ENCODE data around the gene FGFR1OP2. TPM values are rescaled to one million over a fixed set of nuclear protein-coding genes. Genes with fewer than 3 reads are reported as not detected.
"Not testable (repeated sequence)": the region's sequence is repeated elsewhere in the genome, so short reads cannot be mapped to it uniquely, and the experiment has no call there.

FGFR1OP2 gene
- total and polyA plus RNA-seq, 3 donors from 2014 or later, result 30.5 to 103 (median 102) TPM

- intact Hi-C loops (cut with DNase I; ENCODE audit: low total_unique reads), result no loop called here
- Histone ChIP-seq H3K36me3 (ENCODE audit: low read depth, missing control alignments) (no peaks in the 10 kb centered on the region), H3K27ac (no peak overlapping the region), H3K9me3 (no peaks in the 10 kb centered on the region), H3K27me3 (no peaks in the 10 kb centered on the region), H3K4me1 (no peaks in the 10 kb centered on the region), H3K4me3 (no peak overlapping the region)
- TF ChIP-seq POLR2A (IDR thresholded peaks at IDR 0.05), result no peak
- TF ChIP-seq, protein P1, sequence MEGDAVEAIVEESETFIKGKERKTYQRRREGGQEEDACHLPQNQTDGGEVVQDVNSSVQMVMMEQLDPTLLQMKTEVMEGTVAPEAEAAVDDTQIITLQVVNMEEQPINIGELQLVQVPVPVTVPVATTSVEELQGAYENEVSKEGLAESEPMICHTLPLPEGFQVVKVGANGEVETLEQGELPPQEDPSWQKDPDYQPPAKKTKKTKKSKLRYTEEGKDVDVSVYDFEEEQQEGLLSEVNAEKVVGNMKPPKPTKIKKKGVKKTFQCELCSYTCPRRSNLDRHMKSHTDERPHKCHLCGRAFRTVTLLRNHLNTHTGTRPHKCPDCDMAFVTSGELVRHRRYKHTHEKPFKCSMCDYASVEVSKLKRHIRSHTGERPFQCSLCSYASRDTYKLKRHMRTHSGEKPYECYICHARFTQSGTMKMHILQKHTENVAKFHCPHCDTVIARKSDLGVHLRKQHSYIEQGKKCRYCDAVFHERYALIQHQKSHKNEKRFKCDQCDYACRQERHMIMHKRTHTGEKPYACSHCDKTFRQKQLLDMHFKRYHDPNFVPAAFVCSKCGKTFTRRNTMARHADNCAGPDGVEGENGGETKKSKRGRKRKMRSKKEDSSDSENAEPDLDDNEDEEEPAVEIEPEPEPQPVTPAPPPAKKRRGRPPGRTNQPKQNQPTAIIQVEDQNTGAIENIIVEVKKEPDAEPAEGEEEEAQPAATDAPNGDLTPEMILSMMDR (IDR thresholded peaks at IDR 0.05), result no peak
- 96 to 98% methylated on average over 2 of the region's 2 CpGs for WGBS, 2 donors
- DNase-seq, result no peak
Observed at GRCh38 chr12:26896913-26897312, 41.4 kb upstream of the FGFR1OP2 start.

GRCh38 chr12:26903396-26903795 is 34.9 kb upstream of the FGFR1OP2 start:
- H3K27me3 ChIP-seq; H3K9me3 ChIP-seq; DNase-seq; H3K4me3 ChIP-seq; H3K4me1 ChIP-seq; intact Hi-C loops (cut with DNase I; ENCODE audit: low total_unique reads); H3K27ac ChIP-seq; H3K36me3 ChIP-seq (ENCODE audit: low read depth, missing control alignments): not testable (repeated sequence)
- 63 to 67% methylated on average over 3 of the region's 3 CpGs for WGBS, 2 donors

DNA sequence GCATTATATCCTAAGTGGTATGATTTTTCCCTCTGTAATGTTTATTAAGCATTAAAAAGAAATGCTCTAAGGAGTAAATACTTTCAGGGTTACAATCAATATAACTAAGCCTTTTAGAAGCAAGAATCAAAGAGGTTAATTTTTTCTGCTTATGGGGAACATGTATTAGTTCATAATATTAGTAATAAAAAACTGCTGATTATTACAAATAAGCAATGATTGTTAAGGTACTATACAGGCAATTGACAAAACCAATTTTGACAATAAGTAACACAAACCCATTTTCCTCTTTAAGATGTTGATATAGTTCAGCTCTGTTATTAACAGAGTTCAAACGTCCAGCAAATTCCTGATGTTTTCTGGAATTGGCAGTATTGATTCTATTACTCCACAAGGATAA is 32.2 kb upstream of the FGFR1OP2 start:
- intact Hi-C loops (cut with DNase I; ENCODE audit: low total_unique reads), result no loop called here
- no peaks in the 10 kb centered on the region for H3K9me3 ChIP-seq
- 58 to 77% methylated on average over 1 of the region's 1 CpG for WGBS, 2 donors
- no peak overlapping the region for H3K4me3 ChIP-seq
- H3K27me3 ChIP-seq, result no peaks in the 10 kb centered on the region
- DNase-seq, result no peak
- TF ChIP-seq POLR2A (IDR thresholded peaks at IDR 0.05), result no peak
- TF ChIP-seq, protein P1 (IDR thresholded peaks at IDR 0.05), result no peak
- H3K27ac ChIP-seq, result no peak overlapping the region
- H3K36me3 ChIP-seq (ENCODE audit: low read depth, missing control alignments), result no peaks in the 10 kb centered on the region
- no peaks in the 10 kb centered on the region for H3K4me1 ChIP-seq

- Histone ChIP-seq H3K4me3 (no peak overlapping the region), H3K4me1 (no peaks in the 10 kb centered on the region), H3K27ac (no peak overlapping the region), H3K27me3 (no peaks in the 10 kb centered on the region), H3K36me3 (ENCODE audit: low read depth, missing control alignments) (no peaks in the 10 kb centered on the region), H3K9me3 (no peaks in the 10 kb centered on the region)
- intact Hi-C loops (cut with DNase I; ENCODE audit: low total_unique reads), result no loop called here
- 42 to 63% methylated on average over 1 of the region's 1 CpG for WGBS, 2 donors
- no peak for DNase-seq
- TF ChIP-seq, protein P1 (IDR thresholded peaks at IDR 0.05), result no peak
- no peak for TF ChIP-seq POLR2A (IDR thresholded peaks at IDR 0.05)
Observed at GRCh38 chr12:26906704-26907103, 31.6 kb upstream of the FGFR1OP2 start.

- H3K27me3 ChIP-seq, result no peaks in the 10 kb centered on the region
- TF ChIP-seq POLR2A (IDR thresholded peaks at IDR 0.05), result no peak
- TF ChIP-seq, protein P1 (IDR thresholded peaks at IDR 0.05), result no peak
- H3K9me3 ChIP-seq, result no peaks in the 10 kb centered on the region
- WGBS, 2 donors, result 82 to 83% methylated on average over 5 of the region's 5 CpGs
- intact Hi-C loops (cut with DNase I; ENCODE audit: low total_unique reads), result no loop called here
- H3K27ac ChIP-seq, result no peak overlapping the region
- no peak for DNase-seq
- no peak overlapping the region for H3K4me3 ChIP-seq
- no peaks in the 10 kb centered on the region for H3K4me1 ChIP-seq
- no peaks in the 10 kb centered on the region for H3K36me3 ChIP-seq (ENCODE audit: low read depth, missing control alignments)
Observed at GRCh38 chr12:26918321-26919215, 19.7 kb upstream of the FGFR1OP2 start.

Measured in testis (tissue), 3 donors.